Measurements from ENCODE around the gene STKLD1.
"Not testable (repeated sequence)": the region's sequence is repeated elsewhere in the genome, so short reads cannot be mapped to it uniquely, and the experiment has no call there.

Gene STKLD1

DNA sequence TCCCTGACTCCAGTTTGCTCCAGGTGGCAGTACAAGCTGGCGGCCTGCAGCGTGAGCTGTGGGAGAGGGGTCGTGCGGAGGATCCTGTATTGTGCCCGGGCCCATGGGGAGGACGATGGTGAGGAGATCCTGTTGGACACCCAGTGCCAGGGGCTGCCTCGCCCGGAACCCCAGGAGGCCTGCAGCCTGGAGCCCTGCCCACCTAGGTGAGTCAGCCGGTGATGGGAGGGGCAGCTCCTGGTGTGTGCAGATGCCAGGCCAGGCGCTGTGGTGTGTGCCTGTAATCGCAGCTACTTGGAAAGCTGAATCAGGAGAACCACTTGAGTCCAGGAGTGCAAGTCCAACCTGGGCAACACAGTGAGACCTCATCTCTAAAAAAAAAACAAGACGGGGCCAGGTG is 73.6 kb downstream of the STKLD1 start:
- no peak for DNase-seq

DNA sequence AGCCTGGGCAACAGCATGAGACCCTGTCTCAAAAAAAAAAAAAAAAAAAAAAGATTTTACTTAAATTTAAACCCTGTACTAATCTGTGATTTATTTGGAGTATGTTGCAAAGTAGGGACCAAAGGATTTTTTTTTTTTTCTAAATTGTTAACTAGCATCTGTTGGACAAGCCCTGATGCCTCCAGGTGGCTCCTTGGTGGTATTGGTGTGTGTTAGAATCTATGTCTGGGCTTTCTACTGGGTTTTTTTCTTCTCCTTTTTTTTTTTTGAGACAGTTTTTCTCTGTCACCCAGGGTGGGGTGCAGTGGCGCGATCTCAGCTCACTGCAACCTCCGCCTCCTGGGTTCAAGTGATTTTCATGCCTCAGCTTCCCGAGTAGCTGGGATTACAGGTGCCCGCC is 75.7 kb downstream of the STKLD1 start:
- DNase-seq: not testable (repeated sequence)

DNA sequence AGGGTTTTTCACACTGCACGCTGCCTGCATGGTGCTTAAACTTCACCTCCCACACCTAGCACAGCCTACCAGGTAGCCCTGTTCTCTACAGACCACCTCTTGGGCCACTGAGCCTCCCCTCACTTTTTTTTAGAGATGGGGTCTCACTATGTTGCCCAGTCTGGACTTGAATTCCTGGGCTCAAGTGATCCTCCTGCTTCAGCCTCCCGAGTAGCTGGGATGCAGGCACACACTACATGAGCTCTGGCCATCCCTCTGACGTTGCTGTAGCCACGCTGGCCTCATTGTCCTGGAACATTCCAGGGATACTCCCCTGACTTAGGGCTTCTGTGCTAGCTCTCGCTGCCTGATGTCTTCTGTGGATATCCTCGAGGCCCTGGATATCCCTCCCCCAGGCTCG is 76.4 kb downstream of the STKLD1 start:
- no peak for DNase-seq

DNA sequence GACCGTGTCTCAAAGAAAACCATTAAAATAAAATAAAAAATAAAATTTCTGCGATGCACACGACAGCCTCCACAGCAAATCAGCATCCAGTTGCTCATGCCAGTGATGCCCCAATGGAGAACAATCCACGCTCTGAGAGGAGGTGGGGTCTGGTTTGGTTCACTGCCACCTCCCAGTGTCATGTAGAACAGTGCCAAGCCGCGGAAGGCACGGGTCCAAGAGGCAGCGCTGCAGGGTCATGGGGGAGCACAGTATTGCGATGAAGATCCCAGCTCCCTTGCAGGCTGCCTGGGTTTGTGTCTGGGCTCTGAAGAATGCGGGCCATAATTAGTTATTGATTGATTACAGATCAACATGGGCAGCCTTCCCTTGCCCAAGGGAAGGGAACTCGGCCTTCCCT is 77.5 kb downstream of the STKLD1 start:
- no peak for DNase-seq

DNA sequence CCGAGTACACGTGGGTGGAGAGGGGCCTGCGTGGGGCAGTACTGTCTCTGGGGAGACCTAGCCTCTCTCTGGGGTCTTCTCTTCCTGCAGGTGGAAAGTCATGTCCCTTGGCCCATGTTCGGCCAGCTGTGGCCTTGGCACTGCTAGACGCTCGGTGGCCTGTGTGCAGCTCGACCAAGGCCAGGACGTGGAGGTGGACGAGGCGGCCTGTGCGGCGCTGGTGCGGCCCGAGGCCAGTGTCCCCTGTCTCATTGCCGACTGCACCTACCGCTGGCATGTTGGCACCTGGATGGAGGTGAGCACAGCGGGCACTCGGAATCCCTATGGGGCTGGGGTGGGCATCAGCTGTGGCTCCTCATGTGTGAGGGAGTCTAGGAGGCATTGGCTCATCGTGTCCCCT is 78.2 kb downstream of the STKLD1 start:
- no peak for DNase-seq

DNA sequence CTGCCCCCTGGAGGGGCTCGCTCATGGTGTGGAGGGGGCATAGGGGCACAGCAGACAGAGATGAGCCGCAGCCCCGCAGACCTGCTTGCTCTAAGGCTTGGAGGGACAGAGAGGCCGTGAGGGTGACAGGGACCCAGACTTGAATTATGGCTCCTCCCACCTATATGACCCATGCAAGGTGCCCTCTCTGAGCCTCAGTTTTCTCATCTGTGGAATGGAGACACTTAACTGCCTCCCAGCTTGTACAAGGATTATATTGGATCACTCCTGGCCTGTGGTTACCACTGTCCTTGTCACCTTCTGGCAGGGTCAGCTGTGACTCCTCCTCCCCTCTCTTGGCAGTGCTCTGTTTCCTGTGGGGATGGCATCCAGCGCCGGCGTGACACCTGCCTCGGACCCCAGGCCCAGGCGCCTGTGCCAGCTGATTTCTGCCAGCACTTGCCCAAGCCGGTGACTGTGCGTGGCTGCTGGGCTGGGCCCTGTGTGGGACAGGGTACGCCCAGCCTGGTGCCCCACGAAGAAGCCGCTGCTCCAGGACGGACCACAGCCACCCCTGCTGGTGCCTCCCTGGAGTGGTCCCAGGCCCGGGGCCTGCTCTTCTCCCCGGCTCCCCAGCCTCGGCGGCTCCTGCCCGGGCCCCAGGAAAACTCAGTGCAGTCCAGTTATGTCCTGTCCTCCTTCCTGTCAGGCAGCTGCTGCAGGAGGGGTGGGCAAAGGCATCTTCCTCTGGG is 78.9 kb downstream of the STKLD1 start:
- no peak for DNase-seq

All from T-helper 2 cell (primary cell).